Naive thymus-derived CD4-positive, alpha-beta T cell (primary cell): Measurements from ENCODE around the gene DYNLRB1. TPM values are rescaled to one million over a fixed set of nuclear protein-coding genes. Genes with fewer than 3 reads are reported as not detected.
A peak's percentile ranks its signal among the peaks of the same experiment; 100 is the strongest.
"Not testable (repeated sequence)": the region's sequence is repeated elsewhere in the genome, so short reads cannot be mapped to it uniquely, and the experiment has no call there.

Source experiments
- ATAC-seq: fragments of 150-1000 bp; cut with Tn5 transposase; 2 replicates; pipeline ENCODE4 v1.10.0; 2021; ENCODE audit warnings: mild to moderate bottlenecking, moderate library complexity
- CTCF ChIA-PET: fragments of 350-600 bp; sonication (Branson Sonifier 250); formaldehyde crosslinking; loops from one replicate; lab custom pipeline; 2021; ENCODE audit warnings: antibody characterized with exemption; lab: Charles Lee
- POLR2A ChIA-PET: fragments of 350-600 bp; sonication (Branson Sonifier 250); formaldehyde crosslinking; loops from one replicate; lab custom pipeline; 2021; ENCODE audit warnings: antibody characterized with exemption, inconsistent platforms; lab: Charles Lee
- DNase-seq, 9 donors: peaks; one replicate each; pipeline versions ENCODE4 v3.0.0 to v3.0.0-alpha.2; 2020 to 2022; ENCODE audit warnings: mixed read lengths in 1 of 9
- H3K27ac ChIP-seq: one replicate; pipeline ENCODE4 v1.7.0; 2013; ENCODE audit warnings: mild to moderate bottlenecking, low read depth, low read length, moderate library complexity
- H3K27me3 ChIP-seq, 2 donors: one replicate each; pipeline ENCODE4 v1.7.0; 2013; ENCODE audit warnings: low read length in 2 of 2, mild to moderate bottlenecking in 2 of 2, moderate library complexity in 2 of 2; ENCODE audit not compliant: control insufficient read depth in 2 of 2, insufficient read depth in 2 of 2
- H3K36me3 ChIP-seq, 3 experiments: 1 replicate in 2 of 3; 2 replicates in 1 of 3; pipeline ENCODE4 v1.7.0; 2013; ENCODE audit warnings: low read length in 3 of 3, mild to moderate bottlenecking in 3 of 3, moderate library complexity in 1 of 3; ENCODE audit not compliant: insufficient read depth in 3 of 3, control insufficient read depth in 2 of 3
- H3K4me1 ChIP-seq, 2 donors: one replicate each; pipeline ENCODE4 v1.7.0; 2013; ENCODE audit warnings: low read length in 2 of 2, mild to moderate bottlenecking in 2 of 2, moderate library complexity in 1 of 2; ENCODE audit not compliant: control insufficient read depth in 2 of 2, insufficient read depth in 2 of 2
- H3K4me3 ChIP-seq: 2 replicates; pipeline ENCODE4 v1.7.0; 2013; ENCODE audit warnings: mild to moderate bottlenecking, low read length
- H3K9me3 ChIP-seq, 3 experiments: 1 replicate in 2 of 3; 2 replicates in 1 of 3; pipeline ENCODE4 v1.7.0; 2013; ENCODE audit warnings: low read length in 3 of 3; ENCODE audit not compliant: control insufficient read depth in 2 of 3
- H3K27ac Mint-ChIP-seq, 9 donors: one replicate each; pipeline ENCODE4 v1.8.0; 2020 to 2022; ENCODE audit warnings: mixed read lengths in 9 of 9, mild to moderate bottlenecking in 8 of 9, moderate library complexity in 5 of 9, inconsistent platforms in 2 of 9
- H3K27me3 Mint-ChIP-seq, 5 donors: one replicate each; pipeline ENCODE4 v1.8.0; 2021 to 2022; ENCODE audit warnings: mixed read lengths in 5 of 5, mild to moderate bottlenecking in 1 of 5
- H3K36me3 Mint-ChIP-seq, 5 donors: one replicate each; pipeline ENCODE4 v1.8.0; 2020 to 2022; ENCODE audit warnings: mixed read lengths in 5 of 5, mild to moderate bottlenecking in 3 of 5, inconsistent platforms in 1 of 5
- H3K4me1 Mint-ChIP-seq, 7 donors: one replicate each; pipeline ENCODE4 v1.8.0; 2020 to 2022; ENCODE audit warnings: mixed read lengths in 7 of 7, mild to moderate bottlenecking in 3 of 7, inconsistent platforms in 1 of 7
- H3K4me3 Mint-ChIP-seq, 10 donors: one replicate each; pipeline ENCODE4 v1.8.0; 2020 to 2022; ENCODE audit warnings: mild to moderate bottlenecking in 10 of 10, mixed read lengths in 10 of 10, moderate library complexity in 6 of 10, inconsistent platforms in 2 of 10
- H3K9me3 Mint-ChIP-seq, 11 donors: one replicate each; pipeline ENCODE4 v1.8.0; 2020 to 2022; ENCODE audit warnings: mixed read lengths in 11 of 11, mild to moderate bottlenecking in 4 of 11, inconsistent platforms in 1 of 11, moderate library complexity in 1 of 11
- intact Hi-C, 2 donors: fragments of 100-400 bp; cut with micrococcal nuclease; formaldehyde crosslinking; loops; one replicate each; pipeline ENCODE4 v1.15.1; 2023
- polyA plus RNA-seq, 2 donors: library from polyadenylated mRNA; unstranded; fragments of 300-500 nt; fragmentation: Illumina TruSeq; gene quantifications; one replicate each; pipeline ENCODE4 v1.2.3, GENCODE V29; 2021
- total RNA-seq, 6 experiments: library from RNA in 5 of 6; stranded (reverse) in 5 of 6; gene quantifications; 1 replicate in 5 of 6; 2 replicates in 1 of 6; pipeline ENCODE4 v1.2.3 and lab custom pipeline; 2021 to 2026

The DYNLRB1 gene
- total and polyA plus RNA-seq, 7 experiments from 2014 or later = 45.9 to 275 (median 65.9) TPM

- DNase-seq (no peak), ATAC-seq (no peak)
- Histone ChIP-seq H3K4me3 (no peak overlapping the region), H3K27me3 (no peaks in the 10 kb centered on the region), H3K4me1 (no peaks in the 10 kb centered on the region), H3K27ac (no peak overlapping the region), H3K36me3 (peaks cover 2 to 51% (median 16%) of the 10 kb centered on the region in 3 experiments), H3K9me3 (no peaks in the 10 kb centered on the region)
- Mint-ChIP-seq H3K9me3 (peaks cover 0 to 11% (median 3%) of the 10 kb centered on the region in 11 donors), H3K4me3 (no peak overlapping the region), H3K27me3 (no peaks in the 10 kb centered on the region), H3K4me1 (peaks cover 0 to 16% (median 0%) of the 10 kb centered on the region in 7 donors), H3K27ac (peak overlapping the region in 2 of 9 donors; percentile 1 to 41), H3K36me3 (peaks cover 15 to 70% (median 48%) of the 10 kb centered on the region in 5 donors)
- POLR2A ChIA-PET = interaction anchor here (0.6 kb wide), 1 partner anchor 510 kb away, joined by 4 read pairs; no protein-coding TSS in a partner anchor
- intact Hi-C loops = no loop called here
- CTCF ChIA-PET = interaction anchor here (1.0 kb wide), 1 partner anchor 181 kb away, joined by 3 read pairs; no protein-coding TSS in a partner anchor
Measured at GRCh38 chr20:34493646-34494045, 22.6 kb upstream of the DYNLRB1 start.

DNA sequence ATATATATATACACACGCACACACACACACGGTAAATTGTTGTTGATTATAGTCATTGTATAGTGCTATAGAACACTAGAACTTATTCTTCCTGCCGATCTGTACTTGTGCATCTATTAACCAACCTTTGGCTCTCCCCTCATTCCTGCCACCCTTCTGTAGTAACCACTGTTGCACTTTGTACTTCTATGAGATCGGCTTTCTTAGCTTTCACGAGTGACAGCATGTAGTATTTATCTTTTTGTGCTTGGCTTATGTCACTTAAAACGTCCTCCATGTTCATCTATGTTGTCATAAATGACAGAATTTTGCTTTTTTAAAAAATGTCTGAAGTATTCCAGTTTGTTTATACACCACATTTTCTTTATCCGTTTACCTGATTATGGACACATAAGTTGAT is 20.9 kb upstream of the DYNLRB1 start:
- Histone ChIP-seq H3K4me1 (no peaks in the 10 kb centered on the region), H3K4me3 (no peak overlapping the region), H3K9me3 (peaks cover 0 to 1% (median 0%) of the 10 kb centered on the region in 3 experiments), H3K27me3 (no peaks in the 10 kb centered on the region), H3K27ac (no peak overlapping the region), H3K36me3 (peaks cover 0 to 42% (median 16%) of the 10 kb centered on the region in 3 experiments)
- H3K27me3 Mint-ChIP-seq = no peaks in the 10 kb centered on the region
- H3K27ac Mint-ChIP-seq = peak overlapping the region in 3 of 9 donors; percentile 5 to 29 (median 24)
- peaks cover 0 to 16% (median 5%) of the 10 kb centered on the region in 7 donors for H3K4me1 Mint-ChIP-seq
- H3K36me3 Mint-ChIP-seq = peaks cover 22 to 78% (median 58%) of the 10 kb centered on the region in 5 donors
- CTCF ChIA-PET = no interaction called here
- DNase-seq (no peak), ATAC-seq (no peak)
- H3K9me3 Mint-ChIP-seq = peaks cover 2 to 26% (median 9%) of the 10 kb centered on the region in 11 donors
- intact Hi-C loops = no loop called here
- POLR2A ChIA-PET = no interaction called here
- no peak overlapping the region for H3K4me3 Mint-ChIP-seq

- peak overlapping the region in 1 of 9 donors; percentile 23 for H3K27ac Mint-ChIP-seq
- H3K4me3 ChIP-seq = no peak overlapping the region
- ATAC-seq = no peak
- peaks cover 5 to 32% (median 13%) of the 10 kb centered on the region in 11 donors for H3K9me3 Mint-ChIP-seq
- peaks cover 0 to 16% (median 5%) of the 10 kb centered on the region in 7 donors for H3K4me1 Mint-ChIP-seq
- H3K36me3 ChIP-seq = peaks cover 0 to 42% (median 17%) of the 10 kb centered on the region in 3 experiments
- no peak overlapping the region for H3K4me3 Mint-ChIP-seq
- intact Hi-C loops = no loop called here
- no peaks in the 10 kb centered on the region for H3K27me3 ChIP-seq
- H3K9me3 ChIP-seq = peaks cover 0 to 8% (median 0%) of the 10 kb centered on the region in 3 experiments
- H3K36me3 Mint-ChIP-seq = peaks cover 28 to 80% (median 65%) of the 10 kb centered on the region in 5 donors
- ChIA-PET CTCF (interaction anchor here (0.5 kb wide), 1 partner anchor 556 kb away, joined by 4 read pairs; no protein-coding TSS in a partner anchor), POLR2A (interaction anchor here (1.7 kb wide), 1 partner anchor 20 kb away, joined by 4 read pairs; the partner anchor contains the start of gene DYNLRB1)
- no peak overlapping the region for H3K27ac ChIP-seq
- DNase-seq = no peak
- H3K27me3 Mint-ChIP-seq = no peaks in the 10 kb centered on the region
- no peaks in the 10 kb centered on the region for H3K4me1 ChIP-seq
Measured at GRCh38 chr20:34495916-34496315, 20.3 kb upstream of the DYNLRB1 start.

- H3K4me3 ChIP-seq, ATAC-seq, H3K4me1 ChIP-seq, H3K4me3 Mint-ChIP-seq, H3K27me3 Mint-ChIP-seq, intact Hi-C loops, H3K27ac ChIP-seq, DNase-seq, H3K27me3 ChIP-seq, CTCF ChIA-PET, H3K9me3 ChIP-seq: not testable (repeated sequence)
- H3K36me3 Mint-ChIP-seq = peaks cover 29 to 82% (median 65%) of the 10 kb centered on the region in 5 donors
- peak overlapping the region in 1 of 9 donors; percentile 3 for H3K27ac Mint-ChIP-seq
- H3K36me3 ChIP-seq = peaks cover 0 to 38% (median 17%) of the 10 kb centered on the region in 3 experiments
- peaks cover 6 to 33% (median 14%) of the 10 kb centered on the region in 11 donors for H3K9me3 Mint-ChIP-seq
- POLR2A ChIA-PET = interaction anchor here (0.7 to 1.7 kb wide), 2 partner anchors 18 kb away, joined by 3 to 4 read pairs; partner anchors contain the start of gene DYNLRB1
- H3K4me1 Mint-ChIP-seq = peaks cover 0 to 16% (median 5%) of the 10 kb centered on the region in 7 donors
Measured at GRCh38 chr20:34497596-34497995, 18.6 kb upstream of the DYNLRB1 start.

DNA sequence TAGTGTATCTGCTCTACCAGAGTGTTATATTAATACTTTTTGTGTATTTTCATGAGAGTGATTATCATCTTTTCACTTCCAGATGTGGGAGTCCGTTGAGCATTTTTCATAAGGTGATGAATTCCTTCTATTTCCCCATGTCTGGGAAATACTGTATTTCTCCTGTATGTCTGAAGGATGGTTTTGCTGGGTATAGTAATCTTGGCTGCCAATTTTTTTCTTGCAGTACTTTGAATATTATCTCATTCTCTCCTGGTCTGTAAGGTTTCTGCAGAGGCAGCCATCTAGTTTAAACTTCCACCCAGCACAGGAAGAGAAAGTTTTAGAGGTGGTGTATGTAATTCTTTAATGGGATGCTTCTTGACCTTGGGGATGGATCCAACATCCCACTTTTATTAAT is 15.4 kb upstream of the DYNLRB1 start:
- peaks cover 0 to 8% (median 0%) of the 10 kb centered on the region in 3 experiments for H3K9me3 ChIP-seq
- Mint-ChIP-seq H3K9me3 (peaks cover 6 to 33% (median 14%) of the 10 kb centered on the region in 11 donors), H3K4me1 (peaks cover 0 to 12% (median 4%) of the 10 kb centered on the region in 7 donors), H3K27me3 (no peaks in the 10 kb centered on the region), H3K36me3 (peaks cover 22 to 65% (median 45%) of the 10 kb centered on the region in 5 donors), H3K27ac (no peak overlapping the region), H3K4me3 (no peak overlapping the region)
- H3K27ac ChIP-seq = no peak overlapping the region
- POLR2A ChIA-PET = no interaction called here
- peaks cover 5 to 48% (median 5%) of the 10 kb centered on the region in 3 experiments for H3K36me3 ChIP-seq
- no peaks in the 10 kb centered on the region for H3K27me3 ChIP-seq
- ATAC-seq (no peak), DNase-seq (no peak)
- intact Hi-C loops = no loop called here
- CTCF ChIA-PET = no interaction called here
- no peak overlapping the region for H3K4me3 ChIP-seq
- H3K4me1 ChIP-seq = no peaks in the 10 kb centered on the region

- Histone ChIP-seq H3K9me3 (no peaks in the 10 kb centered on the region), H3K4me1 (no peaks in the 10 kb centered on the region), H3K4me3 (no peak overlapping the region), H3K27ac (no peak overlapping the region), H3K36me3 (peaks cover 5 to 54% (median 5%) of the 10 kb centered on the region in 3 experiments), H3K27me3 (no peaks in the 10 kb centered on the region)
- ATAC-seq (no peak), DNase-seq (no peak)
- peaks cover 0 to 2% (median 0%) of the 10 kb centered on the region in 7 donors for H3K4me1 Mint-ChIP-seq
- intact Hi-C loops = no loop called here
- POLR2A ChIA-PET = no interaction called here
- CTCF ChIA-PET = interaction anchor here (0.5 kb wide), 1 partner anchor 35 kb away, joined by 3 read pairs; no protein-coding TSS in a partner anchor
- H3K27ac Mint-ChIP-seq = peak overlapping the region in 2 of 9 donors; percentile 25 to 40
- H3K27me3 Mint-ChIP-seq = no peaks in the 10 kb centered on the region
- no peaks in the 10 kb centered on the region for H3K9me3 Mint-ChIP-seq
- no peak overlapping the region for H3K4me3 Mint-ChIP-seq
- H3K36me3 Mint-ChIP-seq = peaks cover 0 to 26% (median 2%) of the 10 kb centered on the region in 5 donors
Measured at GRCh38 chr20:34506480-34506879, 9.7 kb upstream of the DYNLRB1 start.
